Kidney (tissue), 14 donors: Measurements from ENCODE around the gene ZNF609. TPM values are rescaled to one million over a fixed set of nuclear protein-coding genes. Genes with fewer than 3 reads are reported as not detected.
A peak's percentile ranks its signal among the peaks of the same experiment; 100 is the strongest.
"Not testable (repeated sequence)": the region's sequence is repeated elsewhere in the genome, so short reads cannot be mapped to it uniquely, and the experiment has no call there.

Source experiments
- DNase-seq, 5 donors: peaks; one replicate each; pipeline ENCODE4 v3.0.0-alpha.2; 2013 to 2020
- FAIRE-seq: peaks from 2 replicates; lab custom pipeline; 2012; peaks lifted over from hg19 to GRCh38; lab: Jason Lieb, UNC
- H3K27ac ChIP-seq, 2 donors: one replicate each; pipeline ENCODE4 v1.7.0; 2013; ENCODE audit warnings: low read depth in 2 of 2, low read length in 2 of 2, inconsistent platforms in 1 of 2
- H3K27me3 ChIP-seq: one replicate; pipeline ENCODE4 v1.7.1; 2013; ENCODE audit warnings: low read length, inconsistent platforms; ENCODE audit not compliant: control insufficient read depth, insufficient read depth
- H3K36me3 ChIP-seq, 3 donors: one replicate each; pipeline versions ENCODE4 v1.7.0 to v1.7.1; 2013; ENCODE audit warnings: low read length in 3 of 3, control low read depth in 1 of 3, inconsistent platforms in 1 of 3; ENCODE audit not compliant: insufficient read depth in 3 of 3, control insufficient read depth in 2 of 3
- H3K4me1 ChIP-seq, 3 donors: one replicate each; pipeline versions ENCODE4 v1.7.0 to v1.7.1; 2013; ENCODE audit warnings: low read length in 3 of 3, inconsistent platforms in 1 of 3, low read depth in 1 of 3; ENCODE audit not compliant: control insufficient read depth in 2 of 3, insufficient read depth in 2 of 3
- H3K4me3 ChIP-seq, 3 donors: one replicate each; pipeline versions ENCODE4 v1.7.0 to v1.8.1; 2013; ENCODE audit warnings: low read length in 3 of 3, control low read depth in 1 of 3, inconsistent platforms in 1 of 3
- H3K9ac ChIP-seq, 3 donors: one replicate each; pipeline versions ENCODE4 v1.7.0 to v1.7.1; 2013; ENCODE audit warnings: low read length in 3 of 3, control low read depth in 1 of 3, inconsistent platforms in 1 of 3
- H3K9me3 ChIP-seq, 3 donors: one replicate each; pipeline versions ENCODE4 v1.7.0 to v1.7.1; 2013; ENCODE audit warnings: low read length in 3 of 3, control low read depth in 1 of 3, inconsistent platforms in 1 of 3; ENCODE audit not compliant: control insufficient read depth in 2 of 3, insufficient read depth in 1 of 3
- CTCF ChIP-seq: IDR thresholded peaks from 3 replicates; pipeline ENCODE4 v1.5.1; 2012; ENCODE audit warnings: mild to moderate bottlenecking, moderate library complexity, borderline replicate concordance; ENCODE audit not compliant: insufficient read depth; ENCODE audit errors: extremely low read depth
- intact Hi-C: fragments of 100-400 bp; cut with DNase I; formaldehyde crosslinking; loops from one replicate; pipeline ENCODE4 v1.11.1; 2022
- polyA plus RNA-seq: library from polyadenylated mRNA; stranded (reverse); fragments of 350-450 nt; fragmentation: Illumina TruSeq; extraction: RNeasy Lipid Tissue Mini Kit (QIAGEN cat#74804); gene quantifications from one replicate; pipeline ENCODE4 v1.2.3, GENCODE V29; 2014; ENCODE audit warnings: low read depth, low replicate concordance; ENCODE audit not compliant: insufficient read depth
- total RNA-seq: library from RNA; stranded (reverse); fragmentation: NEBNext Ultra II Directional; extraction: Animal tissue kit (Norgen Biotek cat#: 25700); gene quantifications from one replicate; pipeline ENCODE4 v1.2.1, GENCODE V29; 2021
- donor health status: control.
- donor health status: control.
- donor health status: control.
- donor health status: control.
- donor health status: control.
- donor health status: DM: yes; HTN: yes; CAD: no.
- donor health status: Normal renal cell carcinoma (clear cell type).

The ZNF609 gene
- total and polyA plus RNA-seq, 2 donors from 2014 or later, result 3.1 to 37.2 TPM

GRCh38 chr15:64630396-64631107, 170.2 kb downstream of the ZNF609 start:
- H3K4me3 ChIP-seq, result no peak overlapping the region
- FAIRE-seq (no peak), DNase-seq (no peak)
- H3K9me3 ChIP-seq, result no peaks in the 10 kb centered on the region
- intact Hi-C loops, result no loop called here
- H3K4me1 ChIP-seq, result peaks cover 8 to 16% (median 9%) of the 10 kb centered on the region in 3 donors
- H3K27me3 ChIP-seq, result no peaks in the 10 kb centered on the region
- H3K27ac ChIP-seq, result no peak overlapping the region
- peaks cover 0 to 2% (median 0%) of the 10 kb centered on the region in 3 donors for H3K36me3 ChIP-seq
- no peak overlapping the region for H3K9ac ChIP-seq
- no peak for TF ChIP-seq CTCF

- H3K27me3 ChIP-seq, H3K27ac ChIP-seq, H3K4me3 ChIP-seq, H3K9me3 ChIP-seq, H3K9ac ChIP-seq, intact Hi-C loops, H3K36me3 ChIP-seq, FAIRE-seq, DNase-seq: not testable (repeated sequence)
- H3K4me1 ChIP-seq, result peaks cover 13 to 28% (median 18%) of the 10 kb centered on the region in 3 donors
Observed at GRCh38 chr15:64632639-64633038, 172.3 kb downstream of the ZNF609 start.

GRCh38 chr15:64633332-64633731, 173.0 kb downstream of the ZNF609 start:
- no peaks in the 10 kb centered on the region for H3K36me3 ChIP-seq
- no peak overlapping the region for H3K4me3 ChIP-seq
- H3K4me1 ChIP-seq, result peaks cover 13 to 28% (median 18%) of the 10 kb centered on the region in 3 donors
- intact Hi-C loops, result no loop called here
- H3K27me3 ChIP-seq, result no peaks in the 10 kb centered on the region
- DNase-seq (no peak), FAIRE-seq (no peak)
- H3K9ac ChIP-seq, result no peak overlapping the region
- no peak overlapping the region for H3K27ac ChIP-seq
- TF ChIP-seq CTCF, result no peak
- peaks cover 0 to 4% (median 0%) of the 10 kb centered on the region in 3 donors for H3K9me3 ChIP-seq

GRCh38 chr15:64634027-64634426, 173.6 kb downstream of the ZNF609 start:
- no peak overlapping the region for H3K9ac ChIP-seq
- peak overlapping the region in 1 of 2 donors; percentile 51 for H3K27ac ChIP-seq
- no peaks in the 10 kb centered on the region for H3K27me3 ChIP-seq
- DNase-seq (peak in 3 of 5 donors; percentile 36 to 67 (median 61)), FAIRE-seq (no peak)
- H3K36me3 ChIP-seq, result no peaks in the 10 kb centered on the region
- H3K4me3 ChIP-seq, result no peak overlapping the region
- H3K9me3 ChIP-seq, result peaks cover 0 to 4% (median 0%) of the 10 kb centered on the region in 3 donors
- no peak for TF ChIP-seq CTCF
- intact Hi-C loops, result no loop called here
- peaks cover 13 to 28% (median 18%) of the 10 kb centered on the region in 3 donors for H3K4me1 ChIP-seq
